Measurements from ENCODE around the gene C1orf53.

- TF ChIP-seq CTCF (conservative IDR thresholded peaks at IDR 0.05; ENCODE audit: low read depth in 2 of 2) (no peak), NANOG (IDR thresholded peaks at IDR 0.05; ENCODE audit: borderline replicate concordance) (no peak), CREB1 (CRISPR knock-in tag; IDR thresholded peaks at IDR 0.05; ENCODE audit: low read depth) (no peak), EZH2 (IDR thresholded peaks at IDR 0.05; ENCODE audit: low read depth, unreplicated experiment) (no peak), POLR2AphosphoS5 (IDR thresholded peaks at IDR 0.05; ENCODE audit: low read depth) (no peak), EZH2phosphoT487 (IDR thresholded peaks at IDR 0.05; ENCODE audit: unreplicated experiment) (no peak)
- TF ChIP-seq, protein P1, sequence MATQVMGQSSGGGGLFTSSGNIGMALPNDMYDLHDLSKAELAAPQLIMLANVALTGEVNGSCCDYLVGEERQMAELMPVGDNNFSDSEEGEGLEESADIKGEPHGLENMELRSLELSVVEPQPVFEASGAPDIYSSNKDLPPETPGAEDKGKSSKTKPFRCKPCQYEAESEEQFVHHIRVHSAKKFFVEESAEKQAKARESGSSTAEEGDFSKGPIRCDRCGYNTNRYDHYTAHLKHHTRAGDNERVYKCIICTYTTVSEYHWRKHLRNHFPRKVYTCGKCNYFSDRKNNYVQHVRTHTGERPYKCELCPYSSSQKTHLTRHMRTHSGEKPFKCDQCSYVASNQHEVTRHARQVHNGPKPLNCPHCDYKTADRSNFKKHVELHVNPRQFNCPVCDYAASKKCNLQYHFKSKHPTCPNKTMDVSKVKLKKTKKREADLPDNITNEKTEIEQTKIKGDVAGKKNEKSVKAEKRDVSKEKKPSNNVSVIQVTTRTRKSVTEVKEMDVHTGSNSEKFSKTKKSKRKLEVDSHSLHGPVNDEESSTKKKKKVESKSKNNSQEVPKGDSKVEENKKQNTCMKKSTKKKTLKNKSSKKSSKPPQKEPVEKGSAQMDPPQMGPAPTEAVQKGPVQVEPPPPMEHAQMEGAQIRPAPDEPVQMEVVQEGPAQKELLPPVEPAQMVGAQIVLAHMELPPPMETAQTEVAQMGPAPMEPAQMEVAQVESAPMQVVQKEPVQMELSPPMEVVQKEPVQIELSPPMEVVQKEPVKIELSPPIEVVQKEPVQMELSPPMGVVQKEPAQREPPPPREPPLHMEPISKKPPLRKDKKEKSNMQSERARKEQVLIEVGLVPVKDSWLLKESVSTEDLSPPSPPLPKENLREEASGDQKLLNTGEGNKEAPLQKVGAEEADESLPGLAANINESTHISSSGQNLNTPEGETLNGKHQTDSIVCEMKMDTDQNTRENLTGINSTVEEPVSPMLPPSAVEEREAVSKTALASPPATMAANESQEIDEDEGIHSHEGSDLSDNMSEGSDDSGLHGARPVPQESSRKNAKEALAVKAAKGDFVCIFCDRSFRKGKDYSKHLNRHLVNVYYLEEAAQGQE (IDR thresholded peaks at IDR 0.05; ENCODE audit: unreplicated experiment), result no peak
Observed at GRCh38 chr1:197920067-197920396, 17.6 kb downstream of the C1orf53 start.
